Prostate gland (tissue), 2 donors: ENCODE data around the gene TMEM117.

ENCODE experiments used
- CTCF ChIP-seq, 4 experiments: fragments of 200-600 bp in 2 of 4; fragments of 450-650 bp in 2 of 4; sonication (generic) in 2 of 4; IDR thresholded peaks; 1 replicate in 3 of 4; 2 replicates in 1 of 4; pipeline ENCODE4 v1.5.1; 2016 to 2019; ENCODE audit warnings: antibody characterized with exemption in 4 of 4, mild to moderate bottlenecking in 2 of 4, moderate library complexity in 2 of 4
- POLR2A ChIP-seq: fragments of 450-650 bp; IDR thresholded peaks from one replicate; pipeline ENCODE4 v1.6.1; 2016; ENCODE audit warnings: antibody characterized with exemption, mild to moderate bottlenecking
- POLR2AphosphoS5 ChIP-seq: sonication (generic); formaldehyde crosslinking; IDR thresholded peaks from one replicate; pipeline ENCODE4 v1.6.1; 2017; ENCODE audit warnings: antibody characterized with exemption

- TF ChIP-seq CTCF (IDR thresholded peaks at IDR 0.05) (no peak), POLR2A (no peak), POLR2AphosphoS5 (no peak)
These were observed 410.1 kb downstream of the TMEM117 start for GRCh38 chr12:44245932-44246331.
